Neural cell (in vitro differentiated cells): ENCODE data around the gene SDR42E1. TPM values are rescaled to one million over a fixed set of nuclear protein-coding genes. Genes with fewer than 3 reads are reported as not detected.

Experiments used
- H2AFZ ChIP-seq: fragments of 200-600, 300-800 bp; sonication (generic), shearing (Covaris generic); 2 replicates; pipeline ENCODE4 v1.6.0; 2014; ENCODE audit warnings: low read depth, mild to moderate bottlenecking, antibody characterized with exemption, low read length, moderate library complexity
- H3F3A ChIP-seq: fragments of 200-600 bp; shearing (Covaris generic); 2 replicates; pipeline ENCODE4 v1.6.1; 2016; ENCODE audit warnings: mild to moderate bottlenecking, moderate library complexity, mixed read lengths, antibody characterized with exemption, low read length; ENCODE audit not compliant: insufficient read depth, poor library complexity, severe bottlenecking
- H3K27ac ChIP-seq: fragments of 200-600, 300-800 bp; sonication (generic), shearing (Covaris generic); 2 replicates; pipeline ENCODE4 v1.5.1; 2014; ENCODE audit warnings: mild to moderate bottlenecking, low read length, moderate library complexity
- H3K27me3 ChIP-seq: fragments of 300-800, 200-600 bp; sonication (generic), shearing (Covaris generic); 2 replicates; pipeline ENCODE4 v1.6.0; 2014; ENCODE audit warnings: mild to moderate bottlenecking, low read depth, low read length, moderate library complexity; ENCODE audit not compliant: insufficient read depth
- H3K36me3 ChIP-seq: fragments of 300-800, 200-600 bp; sonication (generic), shearing (Covaris generic); 2 replicates; pipeline ENCODE4 v1.5.1; 2014; ENCODE audit warnings: mild to moderate bottlenecking, antibody characterized with exemption, low read length, moderate library complexity; ENCODE audit not compliant: insufficient read depth
- H3K4me2 ChIP-seq: fragments of 300-800, 200-600 bp; sonication (generic), shearing (Covaris generic); 2 replicates; pipeline ENCODE4 v1.6.0; 2014; ENCODE audit warnings: mild to moderate bottlenecking, low read length
- H3K4me3 ChIP-seq: fragments of 300-800, 200-600 bp; sonication (generic), shearing (Covaris generic); 2 replicates; pipeline ENCODE4 v1.5.1; 2014; ENCODE audit warnings: mild to moderate bottlenecking, low read length, moderate library complexity
- H3K79me2 ChIP-seq: fragments of 200-600 bp; shearing (Covaris generic); replicated peaks from 2 replicates; pipeline ENCODE4 v1.6.0; 2014; ENCODE audit warnings: mild to moderate bottlenecking, low read length, moderate library complexity; ENCODE audit not compliant: insufficient read depth
- H3K9ac ChIP-seq: fragments of 300-800, 200-600 bp; sonication (generic), shearing (Covaris generic); 2 replicates; pipeline ENCODE4 v1.6.1; 2016; ENCODE audit warnings: mild to moderate bottlenecking, low read length, mixed read lengths
- H3K9me2 ChIP-seq: fragments of 200-600 bp; shearing (Covaris generic); 2 replicates; pipeline ENCODE4 v1.6.1; 2016; ENCODE audit warnings: mild to moderate bottlenecking, low read length, mixed read lengths; ENCODE audit not compliant: insufficient read depth
- H3K9me3 ChIP-seq: fragments of 200-600, 300-800 bp; sonication (generic), shearing (Covaris generic); 2 replicates; pipeline ENCODE4 v1.6.1; 2016; ENCODE audit warnings: mild to moderate bottlenecking, mixed run types, low read length, moderate library complexity, mixed read lengths
- H4K20me1 ChIP-seq: fragments of 200-600 bp; shearing (Covaris generic); 2 replicates; pipeline ENCODE4 v1.6.1; 2016; ENCODE audit warnings: mild to moderate bottlenecking, mixed run types; ENCODE audit not compliant: insufficient read depth
- CTCF ChIP-seq: fragments of 450-650 bp; IDR thresholded peaks from 2 replicates; pipeline ENCODE4 v1.5.1; 2014; ENCODE audit warnings: antibody characterized with exemption, mild to moderate bottlenecking, moderate library complexity; ENCODE audit not compliant: poor library complexity, severe bottlenecking
- EP300 ChIP-seq: fragments of 450-650 bp; conservative IDR thresholded peaks from 2 replicates; pipeline ENCODE4 v1.6.1; 2014; ENCODE audit warnings: antibody characterized with exemption, mild to moderate bottlenecking, moderate library complexity; ENCODE audit not compliant: poor library complexity, severe bottlenecking
- EZH2 ChIP-seq: fragments of 200-600, 300-800 bp; shearing (Covaris generic), sonication (generic); IDR thresholded peaks from 2 replicates; pipeline ENCODE4 v1.6.1; 2014; ENCODE audit warnings: antibody characterized with exemption, low read length, borderline replicate concordance, mild to moderate bottlenecking; ENCODE audit not compliant: insufficient read depth, poor library complexity, severe bottlenecking
- MXI1 ChIP-seq: fragments of 450-650 bp; conservative IDR thresholded peaks from 2 replicates; pipeline ENCODE4 v1.6.1; 2014; ENCODE audit warnings: antibody characterized with exemption, mild to moderate bottlenecking; ENCODE audit not compliant: poor library complexity, severe bottlenecking
- POLR2AphosphoS5 ChIP-seq: IDR thresholded peaks from 2 replicates; pipeline ENCODE4 v1.6.1; 2012
- RAD21 ChIP-seq: fragments of 450-650 bp; conservative IDR thresholded peaks from 2 replicates; pipeline ENCODE4 v1.6.1; 2014; ENCODE audit warnings: antibody characterized with exemption, mild to moderate bottlenecking, moderate library complexity
- REST ChIP-seq: IDR thresholded peaks from 2 replicates; pipeline ENCODE4 v1.6.1; 2012; ENCODE audit warnings: borderline replicate concordance
- SMC3 ChIP-seq: fragments of 450-650 bp; conservative IDR thresholded peaks from 2 replicates; pipeline ENCODE4 v1.6.1; 2014; ENCODE audit warnings: antibody characterized with exemption, mild to moderate bottlenecking, moderate library complexity; ENCODE audit not compliant: poor library complexity
- TAF1 ChIP-seq: IDR thresholded peaks from 2 replicates; pipeline ENCODE4 v1.6.1; 2012; ENCODE audit warnings: low read depth
- polyA plus RNA-seq: library from polyadenylated mRNA; depleted of rRNA; stranded (reverse); fragments of >200 nt; gene quantifications from 2 replicates; pipeline ENCODE4 v1.2.3, GENCODE V29; 2014

Gene SDR42E1
- polyA plus RNA-seq, 1 donor from 2014 or later, result 0.02 TPM

- no peaks in the 10 kb centered on the region for H3K36me3 ChIP-seq
- H3K27me3 ChIP-seq, result no peaks in the 10 kb centered on the region
- TF ChIP-seq MXI1, result no peak
- TF ChIP-seq TAF1, result no peak
- TF ChIP-seq EP300, result no peak
- no peak for TF ChIP-seq CTCF
- TF ChIP-seq SMC3, result no peak
- TF ChIP-seq POLR2AphosphoS5, result no peak
- TF ChIP-seq RAD21, result no peak
- TF ChIP-seq EZH2, result no peak
- no peak for TF ChIP-seq REST
- no peak overlapping the region for H3K9ac ChIP-seq
- no peaks in the 10 kb centered on the region for H4K20me1 ChIP-seq
- H3K79me2 ChIP-seq, result no peaks in the 10 kb centered on the region
- no peak overlapping the region for H3K27ac ChIP-seq
- no peak overlapping the region for H2AFZ ChIP-seq
- H3K9me3 ChIP-seq, result no peaks in the 10 kb centered on the region
- H3K4me3 ChIP-seq, result no peak overlapping the region
- H3K9me2 ChIP-seq, result no peaks in the 10 kb centered on the region
- no peaks in the 10 kb centered on the region for H3F3A ChIP-seq
- H3K4me2 ChIP-seq, result no peak overlapping the region
These were observed 32.7 kb upstream of the SDR42E1 start for GRCh38 chr16:82043680-82044584.

GRCh38 chr16:82042846-82043245 lies 31.6 kb upstream of the SDR42E1 start:
- Histone ChIP-seq H3K9ac (no peak overlapping the region), H3K9me2 (no peaks in the 10 kb centered on the region), H3K4me2 (no peak overlapping the region), H3F3A (no peaks in the 10 kb centered on the region), H2AFZ (no peak overlapping the region), H3K9me3 (no peaks in the 10 kb centered on the region), H3K27me3 (no peaks in the 10 kb centered on the region), H3K79me2 (no peaks in the 10 kb centered on the region), H3K36me3 (no peaks in the 10 kb centered on the region), H3K27ac (no peak overlapping the region), H3K4me3 (no peak overlapping the region), H4K20me1 (no peaks in the 10 kb centered on the region)
- TF ChIP-seq SMC3, result no peak
- TF ChIP-seq TAF1, result no peak
- TF ChIP-seq MXI1, result no peak
- TF ChIP-seq EZH2, result no peak
